Thyroid gland (tissue), 4 donors: ENCODE results near the gene CCR5AS.

ENCODE experiments used
- DNase-seq, 2 donors: peaks; one replicate each; pipeline ENCODE4 v3.0.0-alpha.2; 2019
- H3K27ac ChIP-seq, 3 donors: fragments of 200-600 bp; sonication (generic); 1 replicate in 2 of 3; 2 replicates in 1 of 3; pipeline ENCODE4 v1.5.1; 2016 to 2019; ENCODE audit warnings: mild to moderate bottlenecking in 1 of 3, moderate library complexity in 1 of 3
- H3K27me3 ChIP-seq: fragments of 200-600 bp; sonication (generic); one replicate; pipeline ENCODE4 v1.5.1; 2019
- H3K36me3 ChIP-seq, 2 donors: fragments of 200-600 bp; sonication (generic); one replicate each; pipeline ENCODE4 v1.5.1; 2016 to 2019
- H3K4me1 ChIP-seq, 2 donors: fragments of 200-600 bp; sonication (generic); one replicate each; pipeline ENCODE4 v1.5.1; 2017 to 2019
- H3K4me3 ChIP-seq, 3 donors: fragments of 200-600 bp; sonication (generic); replicated peaks in 1 of 3; 1 replicate in 2 of 3; 2 replicates in 1 of 3; pipeline ENCODE4 v1.5.1; 2016; ENCODE audit warnings: mild to moderate bottlenecking in 1 of 3
- H3K9me3 ChIP-seq: fragments of 200-600 bp; sonication (generic); one replicate; pipeline ENCODE4 v1.5.1; 2017
- CTCF ChIP-seq, 6 experiments: fragments of 200-600 bp in 3 of 6; fragments of 450-650 bp in 3 of 6; sonication (generic) in 3 of 6; IDR thresholded peaks; one replicate each; pipeline ENCODE4 v1.5.1; 2016 to 2019; ENCODE audit warnings: antibody characterized with exemption in 6 of 6, mild to moderate bottlenecking in 2 of 6, inconsistent platforms in 1 of 6, moderate library complexity in 1 of 6
- POLR2A ChIP-seq, 2 donors: fragments of 450-650 bp; IDR thresholded peaks; one replicate each; pipeline ENCODE4 v1.6.1; 2017; ENCODE audit warnings: antibody characterized with exemption in 2 of 2, mild to moderate bottlenecking in 2 of 2, moderate library complexity in 1 of 2
- WGBS, 2 donors: methylation state at CpG; one replicate each; pipeline ENCODE4 v1.1.5; 2017; 5-methylcytosine and 5-hydroxymethylcytosine counted together
- intact Hi-C: fragments of 100-400 bp; cut with DNase I; formaldehyde crosslinking; loops from one replicate; pipeline ENCODE4 v1.15.1; 2023

Gene CCR5AS

GRCh38 chr3:46399557-46399956 is 7.3 kb downstream of the CCR5AS start:
- WGBS, 2 donors: 66 to 86% methylated on average over 2 of the region's 2 CpGs
- DNase-seq: no peak
- TF ChIP-seq CTCF (IDR thresholded peaks at IDR 0.05) (no peak), POLR2A (IDR thresholded peaks at IDR 0.05) (no peak)
- Histone ChIP-seq H3K4me3 (no peak overlapping the region), H3K4me1 (peaks cover 13 to 22% of the 10 kb centered on the region in 2 donors), H3K27me3 (no peaks in the 10 kb centered on the region), H3K27ac (no peak overlapping the region), H3K9me3 (no peaks in the 10 kb centered on the region), H3K36me3 (no peaks in the 10 kb centered on the region)
- intact Hi-C loops: no loop called here

GRCh38 chr3:46399098-46399497 is 7.8 kb downstream of the CCR5AS start:
- intact Hi-C loops: no loop called here
- H3K27me3 ChIP-seq: no peaks in the 10 kb centered on the region
- H3K9me3 ChIP-seq: no peaks in the 10 kb centered on the region
- no peak overlapping the region for H3K4me3 ChIP-seq
- peaks cover 13 to 25% of the 10 kb centered on the region in 2 donors for H3K4me1 ChIP-seq
- H3K36me3 ChIP-seq: no peaks in the 10 kb centered on the region
- 62 to 71% methylated on average over 2 of the region's 2 CpGs for WGBS, 2 donors
- DNase-seq: no peak
- TF ChIP-seq CTCF (IDR thresholded peaks at IDR 0.05) (no peak), POLR2A (IDR thresholded peaks at IDR 0.05) (no peak)
- no peak overlapping the region for H3K27ac ChIP-seq

- Histone ChIP-seq H3K27me3 (no peaks in the 10 kb centered on the region), H3K36me3 (no peaks in the 10 kb centered on the region), H3K4me1 (peaks cover 17 to 31% of the 10 kb centered on the region in 2 donors), H3K27ac (no peak overlapping the region), H3K4me3 (no peak overlapping the region), H3K9me3 (no peaks in the 10 kb centered on the region)
- TF ChIP-seq CTCF (IDR thresholded peaks at IDR 0.05) (no peak), POLR2A (IDR thresholded peaks at IDR 0.05) (no peak)
- DNase-seq: no peak
- intact Hi-C loops: no loop called here
- WGBS, 2 donors: 90 to 94% methylated on average over 6 of the region's 6 CpGs
Observed at GRCh38 chr3:46398186-46398955, 8.5 kb downstream of the CCR5AS start.

GRCh38 chr3:46397111-46397510 is 9.8 kb downstream of the CCR5AS start:
- intact Hi-C loops: no loop called here
- Histone ChIP-seq H3K27ac (peak overlapping the region; percentile 53 to 84 (median 71)), H3K4me1 (peaks cover 17 to 31% of the 10 kb centered on the region in 2 donors), H3K4me3 (no peak overlapping the region), H3K9me3 (no peaks in the 10 kb centered on the region), H3K36me3 (no peaks in the 10 kb centered on the region), H3K27me3 (no peaks in the 10 kb centered on the region)
- peak; percentile 82 to 84 for DNase-seq
- 49 to 72% methylated on average over 5 to 7 of the region's 7 CpGs for WGBS, 2 donors
- TF ChIP-seq POLR2A (IDR thresholded peaks at IDR 0.05) (no peak), CTCF (IDR thresholded peaks at IDR 0.05) (no peak)

- no peak overlapping the region for H3K4me3 ChIP-seq
- H3K27ac ChIP-seq: peak overlapping the region in 2 of 3 donors; percentile 53 to 71
- 70 to 76% methylated on average over 6 of the region's 6 CpGs for WGBS, 2 donors
- H3K4me1 ChIP-seq: peaks cover 17 to 31% of the 10 kb centered on the region in 2 donors
- H3K9me3 ChIP-seq: no peaks in the 10 kb centered on the region
- no peaks in the 10 kb centered on the region for H3K27me3 ChIP-seq
- H3K36me3 ChIP-seq: no peaks in the 10 kb centered on the region
- intact Hi-C loops: no loop called here
- no peak for DNase-seq
- no peak for TF ChIP-seq CTCF (IDR thresholded peaks at IDR 0.05)
- no peak for TF ChIP-seq POLR2A (IDR thresholded peaks at IDR 0.05)
Observed at GRCh38 chr3:46395766-46396530, 10.9 kb downstream of the CCR5AS start.
